CD4-positive, alpha-beta T cell treated with Interleukin-17A for 1 hour (primary cell): ENCODE results near the gene DYRK2.

ENCODE experiments used
- DNase-seq: peaks from one replicate; pipeline ENCODE4 v3.0.0-alpha.2; 2020

The DYRK2 gene

DNA sequence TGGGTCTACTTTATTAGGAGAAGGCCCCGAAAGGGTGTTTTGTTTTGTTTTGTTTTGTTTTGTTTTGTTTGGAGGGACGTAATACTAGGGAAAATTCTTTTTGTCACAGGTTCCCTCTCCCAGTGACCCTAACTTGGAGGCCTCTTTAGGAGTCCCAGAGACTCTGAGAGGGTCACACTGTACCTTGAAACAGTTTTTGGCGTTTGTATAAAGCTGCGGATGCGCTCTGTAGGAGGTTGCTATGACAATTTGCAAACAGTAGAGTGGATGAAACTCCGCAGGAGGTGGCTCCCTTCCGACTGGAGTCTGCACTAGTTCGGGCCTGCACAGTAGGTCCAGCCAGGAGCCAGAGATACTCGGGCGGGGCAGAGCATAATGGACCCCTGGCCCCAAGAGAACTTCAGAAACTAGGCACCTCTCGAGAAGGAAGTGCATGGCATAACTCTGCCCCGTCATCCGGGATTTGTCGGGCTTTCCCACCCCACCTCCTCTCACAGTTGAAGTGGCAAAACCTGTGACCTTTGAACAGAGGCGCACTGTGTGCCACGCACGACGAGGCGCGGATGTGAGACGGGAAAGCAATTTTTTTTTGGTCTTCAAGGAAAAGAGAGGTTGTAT, 1.3 kb upstream of the DYRK2 start:
- DNase-seq, result no peak

DNA sequence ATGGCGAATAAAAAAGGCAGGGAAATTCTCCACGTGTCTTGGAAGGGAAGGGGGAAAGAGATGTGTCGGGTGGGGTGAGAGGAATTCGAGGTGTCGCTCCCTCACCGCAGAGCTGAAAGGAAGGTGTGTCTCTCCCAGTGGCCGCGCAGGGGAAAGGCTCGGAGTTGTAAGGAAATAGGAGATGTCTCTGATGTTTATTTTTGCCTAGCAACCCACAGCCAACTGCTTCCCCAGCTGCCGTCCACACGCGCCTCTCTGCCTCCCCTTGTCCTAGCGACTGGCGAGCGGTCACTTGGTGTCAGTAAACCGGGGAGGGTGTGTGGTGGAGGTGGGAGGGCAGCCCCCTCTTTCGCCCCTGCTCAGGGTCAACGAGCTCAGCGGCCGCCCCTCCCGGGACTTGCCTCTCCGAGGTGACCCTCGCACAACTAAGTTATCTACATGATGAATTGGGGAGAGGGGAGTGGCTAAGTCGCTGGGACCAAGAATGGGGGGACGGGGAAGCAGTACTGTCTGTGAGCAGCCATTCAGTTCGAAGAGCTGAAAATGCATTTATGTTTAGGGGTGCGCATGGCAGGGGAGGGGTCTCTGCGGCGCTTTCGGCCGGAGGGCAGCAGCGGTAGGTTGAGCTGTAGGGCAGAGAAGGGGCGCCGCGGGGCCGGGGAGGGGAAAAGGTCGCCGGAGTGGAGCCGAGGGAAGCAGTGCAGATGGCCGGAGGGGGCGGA, 585 bp upstream of the DYRK2 start:
- DNase-seq, result peak; percentile 65

DNA sequence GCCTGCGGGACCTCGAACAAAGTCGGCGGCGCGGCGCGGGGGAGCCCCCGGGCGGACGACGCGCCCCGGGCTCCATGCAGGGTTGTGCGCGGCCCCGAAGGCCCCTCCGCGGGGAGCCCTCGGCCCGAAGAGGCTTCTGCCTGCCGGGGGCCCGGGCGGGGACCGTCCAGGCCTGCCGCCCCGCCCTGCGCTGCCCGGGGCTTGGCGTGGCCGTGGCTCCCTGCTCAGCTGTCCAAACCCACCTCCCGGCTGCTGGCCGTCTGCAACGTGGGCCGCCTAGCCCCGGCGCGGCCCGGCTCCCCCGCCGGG, 670 bp downstream of the DYRK2 start:
- DNase-seq, result no peak

DNA sequence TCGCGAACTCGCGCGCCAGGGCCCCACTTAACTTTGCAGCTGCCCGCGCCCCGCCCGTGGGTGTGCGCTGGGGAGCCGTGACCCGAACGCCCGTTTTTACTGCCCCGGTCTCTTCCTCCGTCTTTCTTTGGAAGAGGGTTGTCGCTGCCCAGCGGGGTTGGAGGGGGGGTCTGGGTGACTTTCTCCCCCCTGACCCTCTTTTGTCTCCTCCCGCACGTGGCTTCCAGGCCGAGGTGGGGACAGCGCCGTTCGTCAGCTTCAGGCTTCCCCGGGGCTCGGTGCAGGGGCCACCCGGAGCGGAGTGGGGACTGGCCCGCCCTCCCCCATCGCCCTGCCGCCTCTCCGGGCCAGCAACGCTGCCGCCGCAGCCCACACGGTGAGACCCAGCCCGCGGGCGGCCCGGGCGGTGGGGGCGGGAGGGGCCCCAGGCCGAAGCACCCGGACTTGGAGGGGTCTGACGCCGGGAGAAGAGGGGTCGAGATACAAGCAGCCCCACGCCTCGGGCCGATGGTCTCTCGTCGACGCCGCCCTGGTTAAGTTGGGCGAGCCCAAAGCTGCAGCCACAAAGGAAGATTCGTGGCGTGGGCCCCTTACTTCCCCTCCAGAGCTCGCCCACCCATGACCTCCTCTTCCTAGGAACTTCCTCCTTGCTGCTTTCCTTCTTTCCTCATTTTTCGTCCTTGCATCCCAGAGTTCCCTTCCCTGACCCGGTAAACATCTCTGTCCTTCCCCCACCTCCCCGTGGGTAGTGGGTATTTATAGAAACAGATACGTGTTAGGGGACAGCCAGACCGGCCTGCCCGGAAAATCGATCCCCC, 1.2 kb downstream of the DYRK2 start:
- DNase-seq, result peak; percentile 28

DNA sequence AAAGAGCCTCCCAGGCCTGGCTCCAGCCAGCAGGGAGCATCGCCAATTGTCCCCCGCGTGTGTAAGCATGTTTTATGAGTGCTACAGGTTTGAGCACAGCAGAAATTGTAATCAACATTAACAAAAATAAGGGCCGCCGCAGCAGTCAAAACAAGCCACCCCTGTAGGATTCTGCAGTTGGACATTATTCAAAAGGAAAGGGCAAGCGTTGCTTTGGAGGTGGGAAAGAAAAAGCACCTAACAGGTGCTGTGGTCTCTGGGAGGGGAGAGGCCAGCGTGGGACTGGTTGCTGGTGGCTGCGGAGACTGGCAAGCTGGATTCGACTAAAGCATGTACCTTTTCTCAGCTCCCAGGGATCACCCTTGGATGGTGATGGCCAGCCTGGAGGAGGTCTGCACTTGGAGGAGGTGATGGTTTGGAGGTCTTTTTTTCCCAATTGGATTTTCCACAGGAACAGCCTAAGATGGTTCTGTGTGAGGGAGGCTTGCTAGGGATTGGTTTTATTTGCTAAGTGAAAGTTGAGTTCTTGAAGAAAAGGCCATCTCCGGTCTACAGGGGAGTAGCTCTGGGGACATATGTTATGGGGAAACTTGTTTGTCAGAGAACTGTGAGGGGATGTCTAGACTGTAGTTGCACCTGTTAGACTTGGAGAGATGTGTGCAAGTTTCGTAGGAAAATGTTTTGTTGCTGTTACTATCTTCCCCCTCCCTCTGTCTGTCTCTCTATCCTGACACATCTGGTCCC, 2.0 kb downstream of the DYRK2 start:
- DNase-seq, result no peak

DNA sequence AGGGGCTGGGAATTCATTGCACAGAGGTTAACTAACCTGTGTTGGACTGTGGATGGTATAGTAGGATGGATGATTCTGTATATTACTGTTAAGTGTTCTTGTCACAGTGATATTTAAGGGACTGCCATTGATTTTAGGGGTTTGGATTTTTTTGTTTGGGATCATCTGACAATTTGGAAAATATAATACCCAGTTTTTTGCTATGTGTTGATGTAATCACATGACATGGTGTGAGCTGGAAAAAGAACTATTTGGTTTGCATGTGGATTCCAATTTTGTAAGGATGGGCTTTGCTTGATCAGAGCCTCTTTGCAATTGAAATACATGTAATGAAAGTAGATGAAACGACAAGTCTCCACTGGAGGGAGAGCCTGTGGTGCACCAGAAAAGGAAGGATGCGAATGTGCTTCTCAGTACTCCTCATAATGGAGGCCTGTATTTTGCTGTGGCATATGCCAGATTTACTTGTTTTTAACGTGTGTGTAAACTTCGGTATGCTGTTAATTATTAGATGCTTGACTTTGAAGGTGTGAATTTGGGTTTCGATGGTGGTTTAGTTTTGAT, 2.7 kb downstream of the DYRK2 start:
- peak; percentile 67 for DNase-seq

DNA sequence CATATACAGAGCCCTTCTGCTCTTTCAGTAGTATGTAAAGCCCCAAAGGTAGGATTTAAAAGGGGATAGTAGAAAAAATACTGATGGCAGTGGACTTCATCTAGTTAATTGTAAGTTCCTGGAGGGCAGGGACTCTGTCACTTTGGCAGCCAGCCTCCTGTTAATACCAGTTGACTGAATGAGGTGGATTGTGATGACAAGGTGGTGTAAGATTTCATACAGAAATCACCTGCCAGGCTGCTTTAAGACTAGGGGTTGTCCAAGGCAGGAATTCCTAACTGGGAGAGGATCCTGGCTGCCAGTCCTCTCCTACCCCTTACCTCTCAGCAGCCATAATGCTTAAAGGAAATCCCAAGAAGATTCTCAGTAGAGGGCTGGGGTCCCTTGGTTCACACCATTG, 7.3 kb downstream of the DYRK2 start:
- DNase-seq, result no peak

DNA sequence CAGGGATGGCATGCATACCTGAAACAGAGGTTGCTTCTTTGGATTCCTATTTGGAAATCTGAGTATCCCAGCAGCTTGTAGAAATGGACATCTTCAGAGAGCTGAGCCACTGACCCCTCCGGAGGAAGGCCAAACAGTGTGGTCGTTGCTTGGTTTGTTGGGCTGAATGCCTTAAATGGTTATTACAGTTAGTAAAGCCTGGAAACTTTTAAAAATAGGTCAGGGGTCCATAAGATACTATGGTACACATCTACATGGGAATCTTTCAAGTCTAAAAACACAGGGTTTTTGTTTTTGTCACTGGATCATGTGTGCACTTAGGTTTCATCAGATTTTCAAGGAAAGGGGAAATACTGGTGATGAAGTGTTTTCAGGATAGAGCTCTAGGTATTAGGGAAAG, 7.7 kb downstream of the DYRK2 start:
- DNase-seq, result no peak

DNA sequence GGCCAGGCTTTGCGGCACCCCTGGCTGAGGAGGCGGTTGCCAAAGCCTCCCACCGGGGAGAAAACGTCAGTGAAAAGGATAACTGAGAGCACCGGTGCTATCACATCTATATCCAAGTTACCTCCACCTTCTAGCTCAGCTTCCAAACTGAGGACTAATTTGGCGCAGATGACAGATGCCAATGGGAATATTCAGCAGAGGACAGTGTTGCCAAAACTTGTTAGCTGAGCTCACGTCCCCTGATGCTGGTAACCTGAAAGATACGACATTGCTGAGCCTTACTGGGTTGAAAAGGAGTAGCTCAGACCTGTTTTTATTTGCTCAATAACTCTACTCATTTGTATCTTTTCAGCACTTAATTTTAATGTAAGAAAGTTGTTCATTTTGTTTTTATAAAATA, 9.9 kb downstream of the DYRK2 start:
- DNase-seq, result no peak

DNA sequence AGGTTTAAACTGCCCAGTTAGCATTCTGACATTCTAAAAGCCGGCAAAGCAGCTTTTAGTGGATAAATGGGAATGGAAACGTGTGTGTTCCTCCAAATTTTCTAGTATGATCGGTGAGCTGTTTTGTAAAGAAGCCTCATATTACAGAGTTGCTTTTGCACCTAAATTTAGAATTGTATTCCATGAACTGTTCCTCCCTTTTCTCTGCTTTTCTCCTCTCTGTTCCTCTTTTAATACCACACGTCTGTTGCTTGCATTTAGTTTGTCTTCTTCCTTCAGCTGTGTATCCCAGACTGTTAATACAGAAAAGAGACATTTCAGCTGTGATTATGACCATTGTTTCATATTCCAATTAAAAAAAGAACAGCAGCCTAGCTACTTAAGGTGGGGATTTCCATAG, 10.7 kb downstream of the DYRK2 start:
- no peak for DNase-seq

DNA sequence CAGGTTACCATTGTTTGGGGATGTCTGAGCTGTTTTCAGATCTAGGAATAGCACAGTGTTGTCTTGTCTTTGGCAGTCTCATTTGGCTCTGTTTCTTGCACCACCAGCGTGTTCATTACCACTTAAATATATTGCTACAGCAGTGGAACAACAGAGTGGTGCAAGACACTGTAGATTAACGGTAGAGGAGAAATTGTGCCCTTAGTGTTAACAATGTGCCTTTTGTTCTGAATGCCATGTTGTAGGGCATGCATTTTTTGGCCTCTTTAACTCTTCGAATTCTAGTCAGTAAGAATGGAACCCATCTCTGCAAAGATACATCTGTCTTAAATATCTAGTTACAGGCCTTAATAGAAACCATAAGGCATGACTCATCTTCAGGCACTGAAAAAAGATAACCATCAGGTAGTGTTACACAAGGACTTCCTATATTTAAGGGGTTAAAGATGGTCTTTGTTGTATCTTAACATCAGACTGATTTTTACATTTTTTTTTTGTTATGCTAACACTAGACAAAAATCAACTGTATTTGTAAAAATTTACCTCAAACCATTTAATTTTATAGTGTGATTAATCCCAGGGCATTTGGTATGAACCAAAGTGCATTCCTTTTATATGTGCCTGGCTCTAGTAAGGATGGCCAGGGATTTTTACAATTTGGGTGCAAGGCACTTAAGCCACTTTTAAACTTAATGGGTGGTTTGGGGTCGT, 12.9 kb downstream of the DYRK2 start:
- DNase-seq, result no peak

DNA sequence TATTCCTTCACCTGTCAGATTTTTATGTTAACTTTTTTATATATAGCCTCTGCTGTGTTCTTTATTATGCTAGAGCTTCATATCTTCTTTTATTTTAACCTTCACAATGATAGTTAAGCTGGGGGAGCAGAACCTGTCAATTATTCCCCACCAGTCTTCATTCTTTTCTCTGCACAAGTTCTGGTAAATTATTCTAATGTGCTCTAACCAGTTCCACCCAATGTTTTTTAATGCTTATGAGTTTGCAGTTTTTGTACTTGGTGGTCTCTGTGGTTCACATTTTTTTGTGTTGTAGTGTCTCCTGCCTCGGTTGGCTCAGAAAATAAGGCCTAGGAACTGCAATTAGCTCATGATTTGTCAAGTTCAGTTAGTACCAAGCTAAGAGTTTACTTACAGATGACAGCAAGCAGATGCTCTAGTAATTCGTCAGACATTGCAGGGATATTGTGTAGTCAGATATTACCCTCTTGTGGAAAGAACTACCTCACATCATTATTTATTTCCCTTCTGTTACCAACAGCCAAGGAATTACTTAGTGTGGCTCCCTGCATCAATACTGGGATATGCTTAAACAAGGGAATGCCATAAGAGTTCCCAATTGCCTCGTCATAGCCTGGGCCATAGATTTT, 14.5 kb downstream of the DYRK2 start:
- no peak for DNase-seq

DNA sequence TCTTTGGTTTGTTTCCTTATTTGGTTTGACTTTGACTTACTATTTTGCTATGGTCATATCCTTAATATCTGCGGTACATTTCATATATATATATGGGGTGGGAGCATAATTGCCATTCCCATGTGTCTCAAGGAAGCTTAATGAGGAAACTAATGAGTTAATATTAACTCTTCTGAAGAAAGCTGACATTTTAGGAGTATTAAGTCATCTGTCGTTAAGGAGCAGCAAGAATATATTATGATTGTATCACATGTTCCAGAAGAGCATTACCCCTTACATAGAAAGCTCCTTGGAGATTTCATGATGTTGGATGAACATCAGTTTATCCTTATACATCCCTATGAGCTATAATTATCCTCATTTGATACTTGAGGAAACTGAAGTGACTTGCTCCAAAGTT, 15.6 kb downstream of the DYRK2 start:
- no peak for DNase-seq

DNA sequence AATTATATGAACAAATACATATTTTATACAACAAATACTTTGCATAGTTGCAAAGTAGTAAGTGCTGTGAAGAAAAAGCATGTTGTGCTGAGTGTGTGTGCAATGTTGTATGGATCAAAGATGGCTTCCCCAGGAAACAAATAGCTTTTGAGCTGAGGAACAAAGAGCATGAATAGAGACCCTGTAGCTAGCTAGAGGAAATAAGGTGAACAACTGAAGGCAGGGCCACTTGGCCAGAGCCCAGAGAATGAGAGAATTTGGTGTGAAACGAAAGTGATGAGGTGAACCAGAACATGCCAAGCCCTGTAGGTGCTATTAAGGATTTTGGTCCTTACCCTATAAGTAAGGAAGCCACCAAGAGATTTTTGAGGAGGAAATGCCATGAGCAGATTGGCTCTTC, 17.1 kb downstream of the DYRK2 start:
- no peak for DNase-seq

DNA sequence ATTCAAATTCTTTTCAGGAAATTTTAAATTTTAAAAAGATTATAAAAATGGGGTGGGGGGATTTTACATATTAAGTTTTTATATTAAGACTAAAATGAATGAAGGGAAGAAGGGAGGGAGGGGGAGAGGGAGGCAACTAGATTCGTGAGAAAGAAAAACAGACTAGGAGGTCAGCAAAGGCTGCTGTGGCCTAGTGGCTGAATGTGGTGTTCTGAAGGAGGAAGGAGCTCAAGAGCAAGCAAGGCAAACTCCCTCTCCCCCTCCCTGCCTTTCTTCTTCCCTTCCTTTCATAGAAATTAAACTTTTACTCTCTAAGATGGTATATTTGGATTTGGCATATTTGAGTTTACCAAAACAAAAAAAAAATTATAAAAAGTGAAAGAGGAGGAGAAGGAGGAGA, 18.1 kb downstream of the DYRK2 start:
- DNase-seq, result no peak

DNA sequence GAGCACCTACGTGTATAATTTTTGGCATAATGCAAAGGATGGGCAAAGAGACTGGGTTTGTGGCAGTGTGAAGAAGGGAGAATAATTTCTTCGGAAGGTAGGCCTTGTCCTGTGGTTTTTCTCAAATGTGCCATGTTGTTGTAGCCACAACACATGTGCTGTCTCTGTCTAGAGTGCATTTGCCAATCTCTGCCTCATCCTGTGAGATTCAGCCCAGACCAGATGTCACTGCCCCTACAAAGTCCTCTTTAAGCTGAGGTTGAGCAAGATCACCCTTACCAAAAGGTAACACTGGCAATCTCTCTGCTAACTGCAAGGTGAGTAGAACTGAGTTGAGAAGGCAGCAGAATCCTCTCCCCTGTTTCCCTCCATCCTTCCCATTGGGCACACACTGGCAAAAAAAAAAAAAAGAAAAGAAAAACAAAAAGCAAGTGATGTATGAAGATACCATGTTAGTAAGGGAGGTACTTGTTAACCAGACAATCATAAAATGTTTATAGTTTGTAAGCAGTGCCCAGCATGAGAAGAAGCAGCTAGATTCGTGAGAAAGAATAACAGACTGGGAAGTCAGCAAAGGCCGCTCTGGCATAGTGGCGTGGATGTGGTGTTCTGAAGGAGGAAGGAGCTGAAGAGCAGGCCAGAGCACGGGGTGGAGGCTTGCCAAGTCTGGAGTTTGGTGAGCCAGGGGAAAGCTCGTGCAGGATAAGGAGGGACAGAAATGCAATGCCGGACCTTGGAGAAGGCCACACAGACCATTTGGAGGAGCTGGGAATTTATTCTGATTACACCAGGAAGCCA, 18.9 kb downstream of the DYRK2 start:
- DNase-seq, result no peak

DNA sequence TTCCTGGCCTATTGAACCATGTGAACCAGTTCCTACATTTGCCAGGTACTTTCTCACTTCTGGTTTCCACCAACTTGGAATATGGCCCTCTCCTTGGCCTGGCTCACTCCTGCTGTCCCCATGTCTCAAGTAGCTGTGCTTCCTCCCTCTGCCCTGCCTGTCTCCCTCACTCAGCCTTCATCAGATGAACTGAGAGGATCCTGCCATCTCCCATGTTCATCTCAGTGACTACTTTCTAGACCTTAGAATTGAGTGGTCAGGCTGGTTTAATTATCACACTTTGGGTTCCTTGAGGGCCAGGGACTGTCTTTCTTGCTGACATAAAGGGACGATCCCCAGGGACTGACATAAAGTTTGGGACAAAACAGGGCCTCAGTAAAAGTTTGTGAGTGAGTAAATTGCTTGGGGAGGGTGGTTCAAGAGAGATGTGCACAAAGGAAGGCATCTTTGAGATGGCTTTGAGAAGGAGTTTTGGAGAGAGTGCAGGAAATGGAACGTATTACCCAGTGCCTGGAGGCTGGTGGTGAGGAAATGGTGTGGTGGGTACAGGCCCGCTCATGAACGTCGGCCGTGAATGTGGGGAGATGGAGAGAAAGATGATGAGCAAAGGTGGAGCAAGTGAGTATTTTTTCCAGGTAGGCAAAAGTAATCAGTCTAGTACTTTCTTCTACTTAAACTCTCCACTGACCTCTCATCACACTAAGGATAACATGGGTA, 20.8 kb downstream of the DYRK2 start:
- no peak for DNase-seq

DNA sequence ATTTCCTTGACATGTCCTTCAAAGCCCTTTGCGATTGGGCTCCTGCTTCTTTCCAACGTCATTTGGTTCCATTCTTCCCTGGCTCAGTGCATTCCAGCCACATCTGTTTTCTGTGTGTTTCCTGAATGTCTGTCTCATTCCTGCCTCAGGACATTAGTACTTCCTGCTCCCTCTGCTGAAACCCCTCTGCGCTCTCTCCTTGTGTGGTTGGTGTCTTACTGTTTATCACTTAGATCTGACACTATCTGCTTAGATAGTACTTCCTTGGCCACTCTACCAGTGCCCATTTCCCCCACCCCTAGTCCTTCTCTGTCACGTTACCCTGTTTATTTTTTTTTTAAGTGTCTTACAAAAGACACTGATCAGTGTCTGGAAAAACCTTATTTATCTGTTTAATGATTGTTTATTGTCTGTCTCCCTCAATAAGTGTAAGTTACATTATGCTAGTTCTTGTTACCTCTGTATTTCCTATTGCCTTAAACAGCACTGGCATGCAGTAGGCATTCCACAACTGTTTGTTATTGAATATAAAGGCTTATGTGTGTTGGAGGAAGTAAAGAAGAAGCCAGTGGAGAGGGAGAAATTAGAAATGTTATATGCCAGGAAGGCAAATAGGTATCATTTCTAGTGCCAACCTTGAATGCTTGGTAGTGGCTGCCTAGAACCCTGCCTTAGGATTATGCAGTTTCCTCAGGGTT, 21.5 kb downstream of the DYRK2 start:
- no peak for DNase-seq

DNA sequence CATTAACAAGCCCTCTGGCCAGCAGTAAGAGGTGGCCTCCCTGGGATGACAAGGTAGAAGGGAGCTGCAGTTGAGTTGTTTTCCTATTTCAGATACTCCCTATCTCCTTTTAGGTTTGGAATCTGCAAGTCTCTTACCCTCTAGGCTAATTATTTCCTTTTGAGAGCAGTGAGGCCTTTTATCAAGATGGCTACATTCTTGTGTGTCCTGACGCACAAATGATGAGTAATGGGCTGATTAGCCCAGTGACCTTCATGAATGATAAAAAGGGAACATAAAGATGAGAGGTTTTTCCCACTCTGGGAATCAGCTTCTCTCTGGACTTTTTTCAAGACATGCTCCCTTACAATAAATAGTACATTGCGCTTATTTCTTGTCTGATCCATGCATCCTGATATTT, 22.9 kb downstream of the DYRK2 start:
- DNase-seq, result no peak

DNA sequence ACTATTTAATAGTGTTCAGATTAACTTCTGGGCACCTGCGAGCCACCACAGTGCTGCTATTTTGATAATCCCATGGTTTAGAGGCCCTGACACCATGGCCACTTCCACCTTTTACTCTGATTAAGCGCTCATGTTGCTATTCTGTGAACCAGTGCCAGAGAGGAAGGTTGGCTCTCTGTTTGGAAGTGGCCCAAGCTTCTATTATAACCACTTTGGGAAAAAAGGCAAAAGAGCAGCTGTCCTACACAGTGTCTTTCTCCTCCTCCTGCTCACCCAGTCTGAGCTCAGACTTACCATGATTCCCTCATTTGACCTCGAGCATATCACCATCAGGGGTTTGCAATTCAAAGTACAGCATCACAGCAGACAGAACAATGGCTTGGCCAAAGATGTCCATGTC, 23.3 kb downstream of the DYRK2 start:
- no peak for DNase-seq
